NCI-H2196 (cell line): Measurements from ENCODE around the gene ARID1A.
"Not testable (repeated sequence)": the region's sequence is repeated elsewhere in the genome, so short reads cannot be mapped to it uniquely, and the experiment has no call there.

Source experiments
- DNase-seq: peaks from one replicate; lab custom pipeline; 2025; ENCODE audit not compliant: unreplicated experiment; lab: John Stamatoyannopoulos, UW

The ARID1A gene

GRCh38 chr1:26787381-26787705, 91.5 kb downstream of the ARID1A start:
- DNase-seq, result peak; percentile 64

GRCh38 chr1:26787706-26788514, 92.1 kb downstream of the ARID1A start, which contains the start of gene PIGV:
Gene PIGV, plus strand, starts transcription at chr1:26787950. Its CDS starts 2,866 bp downstream, at chr1:26790816.
- DNase-seq, result peak; percentile 94

- no peak for DNase-seq
Measured at GRCh38 chr1:26788515-26788785, 92.6 kb downstream of the ARID1A start.

GRCh38 chr1:26788836-26789611, 93.2 kb downstream of the ARID1A start:
- peak; percentile 91 for DNase-seq

GRCh38 chr1:26789612-26789865, 93.7 kb downstream of the ARID1A start:
- DNase-seq, result no peak

GRCh38 chr1:26789931-26790330, 94.1 kb downstream of the ARID1A start:
- no peak for DNase-seq

GRCh38 chr1:26790551-26790953, 94.7 kb downstream of the ARID1A start:
- no peak for DNase-seq

- DNase-seq, result no peak
Measured at GRCh38 chr1:26791148-26791547, 95.3 kb downstream of the ARID1A start.

GRCh38 chr1:26791626-26792025, 95.8 kb downstream of the ARID1A start:
- no peak for DNase-seq

- DNase-seq, result no peak
Measured at GRCh38 chr1:26792924-26793323, 97.1 kb downstream of the ARID1A start.

GRCh38 chr1:26794391-26794790, 98.6 kb downstream of the ARID1A start:
- no peak for DNase-seq

GRCh38 chr1:26797627-26798026, 101.8 kb downstream of the ARID1A start:
- DNase-seq, result no peak

- peak; percentile 86 for DNase-seq
Measured at GRCh38 chr1:26799479-26800142, 103.8 kb downstream of the ARID1A start.

GRCh38 chr1:26803932-26804331, 108.1 kb downstream of the ARID1A start:
- DNase-seq, result not testable (repeated sequence)

- peak; percentile 69 for DNase-seq
Measured at GRCh38 chr1:26810105-26810504, 114.3 kb downstream of the ARID1A start.

GRCh38 chr1:26811057-26811456, 115.2 kb downstream of the ARID1A start:
- DNase-seq, result no peak

- no peak for DNase-seq
Measured at GRCh38 chr1:26811708-26812107, 115.9 kb downstream of the ARID1A start.

GRCh38 chr1:26814377-26814776, 118.6 kb downstream of the ARID1A start:
- no peak for DNase-seq

GRCh38 chr1:26814893-26815292, 119.1 kb downstream of the ARID1A start:
- no peak for DNase-seq

- DNase-seq, result no peak
Measured at GRCh38 chr1:26820784-26821269, 125.0 kb downstream of the ARID1A start.

GRCh38 chr1:26822737-26823395, 127.1 kb downstream of the ARID1A start:
- no peak for DNase-seq

GRCh38 chr1:26824731-26825130, 128.9 kb downstream of the ARID1A start:
- DNase-seq, result no peak
